ENCODE measurements around the gene PSTPIP2. TPM values are rescaled to one million over a fixed set of nuclear protein-coding genes. Genes with fewer than 3 reads are reported as not detected.

Gene PSTPIP2
- total and polyA plus RNA-seq, 2 of the 8 experiments (the other 6 are each of a cell fraction or from before 2014, with no cell fraction given), result 1.8 to 2.4 TPM

DNA sequence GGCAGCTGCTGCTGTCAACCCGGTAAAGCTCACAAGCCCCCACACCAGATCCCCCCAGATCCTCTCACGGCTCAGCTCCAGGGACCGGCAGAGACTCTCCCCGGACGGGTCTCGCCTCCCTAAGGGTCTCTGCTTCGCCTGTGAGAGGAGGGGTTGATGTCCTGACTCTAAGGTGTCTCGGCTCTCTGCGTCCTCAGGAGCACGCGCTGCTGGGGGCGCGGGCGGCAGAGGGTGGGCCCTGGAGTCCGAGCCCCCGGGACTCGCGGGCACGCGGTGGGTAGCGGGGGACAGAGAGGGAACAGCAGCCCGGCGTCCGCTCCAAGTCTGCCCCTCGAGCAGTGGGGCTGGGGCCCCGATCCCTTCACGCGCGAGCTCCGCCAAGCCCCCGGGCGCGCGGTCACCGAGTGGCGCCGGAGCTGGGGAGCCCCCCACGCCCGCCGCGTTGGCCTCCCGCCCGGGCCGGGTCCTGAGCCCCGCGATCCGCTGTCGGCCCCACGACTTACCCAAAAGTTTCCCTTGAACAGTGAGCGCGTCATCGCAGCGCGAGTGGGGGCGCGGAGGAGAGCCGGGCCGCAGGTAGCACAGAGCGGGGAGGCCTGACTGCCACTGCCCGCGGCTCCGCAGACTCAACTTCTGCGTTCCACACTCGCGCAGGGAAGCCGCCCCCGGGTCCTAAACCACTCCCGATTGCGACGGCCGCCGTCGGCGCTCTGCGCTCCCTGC, at the start of gene PSTPIP2 (continued):
- TF ChIP-seq TCF12 (IDR thresholded peaks at IDR 0.05; ENCODE audit: low read depth, low read length), result no peak
- no peak for TF ChIP-seq KDM5A (IDR thresholded peaks at IDR 0.05; ENCODE audit: low read length)
- TF ChIP-seq CREB1 (IDR thresholded peaks at IDR 0.05), result peak; percentile 57
- no peak for TF ChIP-seq HDAC6 (IDR thresholded peaks at IDR 0.05; ENCODE audit: low read depth, low read length)
- TF ChIP-seq, protein P1, sequence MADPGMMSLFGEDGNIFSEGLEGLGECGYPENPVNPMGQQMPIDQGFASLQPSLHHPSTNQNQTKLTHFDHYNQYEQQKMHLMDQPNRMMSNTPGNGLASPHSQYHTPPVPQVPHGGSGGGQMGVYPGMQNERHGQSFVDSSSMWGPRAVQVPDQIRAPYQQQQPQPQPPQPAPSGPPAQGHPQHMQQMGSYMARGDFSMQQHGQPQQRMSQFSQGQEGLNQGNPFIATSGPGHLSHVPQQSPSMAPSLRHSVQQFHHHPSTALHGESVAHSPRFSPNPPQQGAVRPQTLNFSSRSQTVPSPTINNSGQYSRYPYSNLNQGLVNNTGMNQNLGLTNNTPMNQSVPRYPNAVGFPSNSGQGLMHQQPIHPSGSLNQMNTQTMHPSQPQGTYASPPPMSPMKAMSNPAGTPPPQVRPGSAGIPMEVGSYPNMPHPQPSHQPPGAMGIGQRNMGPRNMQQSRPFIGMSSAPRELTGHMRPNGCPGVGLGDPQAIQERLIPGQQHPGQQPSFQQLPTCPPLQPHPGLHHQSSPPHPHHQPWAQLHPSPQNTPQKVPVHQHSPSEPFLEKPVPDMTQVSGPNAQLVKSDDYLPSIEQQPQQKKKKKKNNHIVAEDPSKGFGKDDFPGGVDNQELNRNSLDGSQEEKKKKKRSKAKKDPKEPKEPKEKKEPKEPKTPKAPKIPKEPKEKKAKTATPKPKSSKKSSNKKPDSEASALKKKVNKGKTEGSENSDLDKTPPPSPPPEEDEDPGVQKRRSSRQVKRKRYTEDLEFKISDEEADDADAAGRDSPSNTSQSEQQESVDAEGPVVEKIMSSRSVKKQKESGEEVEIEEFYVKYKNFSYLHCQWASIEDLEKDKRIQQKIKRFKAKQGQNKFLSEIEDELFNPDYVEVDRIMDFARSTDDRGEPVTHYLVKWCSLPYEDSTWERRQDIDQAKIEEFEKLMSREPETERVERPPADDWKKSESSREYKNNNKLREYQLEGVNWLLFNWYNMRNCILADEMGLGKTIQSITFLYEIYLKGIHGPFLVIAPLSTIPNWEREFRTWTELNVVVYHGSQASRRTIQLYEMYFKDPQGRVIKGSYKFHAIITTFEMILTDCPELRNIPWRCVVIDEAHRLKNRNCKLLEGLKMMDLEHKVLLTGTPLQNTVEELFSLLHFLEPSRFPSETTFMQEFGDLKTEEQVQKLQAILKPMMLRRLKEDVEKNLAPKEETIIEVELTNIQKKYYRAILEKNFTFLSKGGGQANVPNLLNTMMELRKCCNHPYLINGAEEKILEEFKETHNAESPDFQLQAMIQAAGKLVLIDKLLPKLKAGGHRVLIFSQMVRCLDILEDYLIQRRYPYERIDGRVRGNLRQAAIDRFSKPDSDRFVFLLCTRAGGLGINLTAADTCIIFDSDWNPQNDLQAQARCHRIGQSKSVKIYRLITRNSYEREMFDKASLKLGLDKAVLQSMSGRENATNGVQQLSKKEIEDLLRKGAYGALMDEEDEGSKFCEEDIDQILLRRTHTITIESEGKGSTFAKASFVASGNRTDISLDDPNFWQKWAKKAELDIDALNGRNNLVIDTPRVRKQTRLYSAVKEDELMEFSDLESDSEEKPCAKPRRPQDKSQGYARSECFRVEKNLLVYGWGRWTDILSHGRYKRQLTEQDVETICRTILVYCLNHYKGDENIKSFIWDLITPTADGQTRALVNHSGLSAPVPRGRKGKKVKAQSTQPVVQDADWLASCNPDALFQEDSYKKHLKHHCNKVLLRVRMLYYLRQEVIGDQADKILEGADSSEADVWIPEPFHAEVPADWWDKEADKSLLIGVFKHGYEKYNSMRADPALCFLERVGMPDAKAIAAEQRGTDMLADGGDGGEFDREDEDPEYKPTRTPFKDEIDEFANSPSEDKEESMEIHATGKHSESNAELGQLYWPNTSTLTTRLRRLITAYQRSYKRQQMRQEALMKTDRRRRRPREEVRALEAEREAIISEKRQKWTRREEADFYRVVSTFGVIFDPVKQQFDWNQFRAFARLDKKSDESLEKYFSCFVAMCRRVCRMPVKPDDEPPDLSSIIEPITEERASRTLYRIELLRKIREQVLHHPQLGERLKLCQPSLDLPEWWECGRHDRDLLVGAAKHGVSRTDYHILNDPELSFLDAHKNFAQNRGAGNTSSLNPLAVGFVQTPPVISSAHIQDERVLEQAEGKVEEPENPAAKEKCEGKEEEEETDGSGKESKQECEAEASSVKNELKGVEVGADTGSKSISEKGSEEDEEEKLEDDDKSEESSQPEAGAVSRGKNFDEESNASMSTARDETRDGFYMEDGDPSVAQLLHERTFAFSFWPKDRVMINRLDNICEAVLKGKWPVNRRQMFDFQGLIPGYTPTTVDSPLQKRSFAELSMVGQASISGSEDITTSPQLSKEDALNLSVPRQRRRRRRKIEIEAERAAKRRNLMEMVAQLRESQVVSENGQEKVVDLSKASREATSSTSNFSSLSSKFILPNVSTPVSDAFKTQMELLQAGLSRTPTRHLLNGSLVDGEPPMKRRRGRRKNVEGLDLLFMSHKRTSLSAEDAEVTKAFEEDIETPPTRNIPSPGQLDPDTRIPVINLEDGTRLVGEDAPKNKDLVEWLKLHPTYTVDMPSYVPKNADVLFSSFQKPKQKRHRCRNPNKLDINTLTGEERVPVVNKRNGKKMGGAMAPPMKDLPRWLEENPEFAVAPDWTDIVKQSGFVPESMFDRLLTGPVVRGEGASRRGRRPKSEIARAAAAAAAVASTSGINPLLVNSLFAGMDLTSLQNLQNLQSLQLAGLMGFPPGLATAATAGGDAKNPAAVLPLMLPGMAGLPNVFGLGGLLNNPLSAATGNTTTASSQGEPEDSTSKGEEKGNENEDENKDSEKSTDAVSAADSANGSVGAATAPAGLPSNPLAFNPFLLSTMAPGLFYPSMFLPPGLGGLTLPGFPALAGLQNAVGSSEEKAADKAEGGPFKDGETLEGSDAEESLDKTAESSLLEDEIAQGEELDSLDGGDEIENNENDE (IDR thresholded peaks at IDR 0.05; ENCODE audit: insufficient replicate concordance, low read length), result no peak
- TF ChIP-seq HDAC2 (IDR thresholded peaks at IDR 0.05; ENCODE audit: borderline replicate concordance in 1 of 2, low read depth in 2 of 2, low read length in 2 of 2), result peak in 1 of 2 experiments; percentile 69; a peak in 1 of 4 replicates
- TF ChIP-seq SUZ12 (IDR thresholded peaks at IDR 0.05; ENCODE audit: low read length), result peak; percentile 74
- TF ChIP-seq, protein P2, sequence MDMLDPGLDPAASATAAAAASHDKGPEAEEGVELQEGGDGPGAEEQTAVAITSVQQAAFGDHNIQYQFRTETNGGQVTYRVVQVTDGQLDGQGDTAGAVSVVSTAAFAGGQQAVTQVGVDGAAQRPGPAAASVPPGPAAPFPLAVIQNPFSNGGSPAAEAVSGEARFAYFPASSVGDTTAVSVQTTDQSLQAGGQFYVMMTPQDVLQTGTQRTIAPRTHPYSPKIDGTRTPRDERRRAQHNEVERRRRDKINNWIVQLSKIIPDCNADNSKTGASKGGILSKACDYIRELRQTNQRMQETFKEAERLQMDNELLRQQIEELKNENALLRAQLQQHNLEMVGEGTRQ (IDR thresholded peaks at IDR 0.05; ENCODE audit: low read length), result no peak
- peak; percentile 95 for TF ChIP-seq FOSL1 (IDR thresholded peaks at IDR 0.05; ENCODE audit: insufficient read depth, low read depth, low read length)
